Hepatocyte (in vitro differentiated cells): ENCODE measurements around the gene ARHGAP5.

Experiments used
- CTCF ChIP-seq: fragments of 200-600 bp; sonication (generic); IDR thresholded peaks from 2 replicates; pipeline ENCODE4 v1.5.1; 2016; ENCODE audit warnings: antibody characterized with exemption, mild to moderate bottlenecking; ENCODE audit not compliant: poor library complexity
- EZH2 ChIP-seq: fragments of 200-600 bp; sonication (generic); IDR thresholded peaks from 2 replicates; pipeline ENCODE4 v1.6.1; 2016; ENCODE audit warnings: antibody characterized with exemption, mild to moderate bottlenecking, borderline replicate concordance

GRCh38 chr14:32142754-32143437 lies 65.8 kb downstream of the ARHGAP5 start:
- TF ChIP-seq CTCF (no peak), EZH2 (no peak)
